H1 (cell line): Measurements from ENCODE around the gene IL18RAP. TPM values are rescaled to one million over a fixed set of nuclear protein-coding genes. Genes with fewer than 3 reads are reported as not detected.

ENCODE experiments used
- CTCF ChIA-PET: fragments of 300-600 bp; sonication (Branson Sonifier 250); formaldehyde crosslinking; loops from one replicate; lab custom pipeline; 2021; ENCODE audit not compliant: partially characterized antibody; lab: Charles Lee
- POLR2A ChIA-PET: fragments of 300-600 bp; sonication (Branson Sonifier 250); formaldehyde crosslinking; loops from one replicate; lab custom pipeline; 2021; ENCODE audit warnings: inconsistent platforms; ENCODE audit not compliant: partially characterized antibody; lab: Charles Lee
- DNase-seq, 2 experiments: peaks; one replicate each; pipeline versions ENCODE4 v3.0.0 to v3.0.0-alpha.2; 2010 to 2022; ENCODE audit warnings: low spot score in 2 of 2, low read depth in 1 of 2, mixed read lengths in 1 of 2
- FAIRE-seq: peaks from 2 replicates; lab custom pipeline; 2011; peaks lifted over from hg19 to GRCh38; lab: Jason Lieb, UNC
- H2AFZ ChIP-seq: 2 replicates; pipeline ENCODE4 v1.8.1; 2012; ENCODE audit warnings: low read length, inconsistent platforms
- H2AK5ac ChIP-seq: 2 replicates; pipeline ENCODE4 v1.6.1; 2013; ENCODE audit warnings: low read depth, low read length
- H2BK120ac ChIP-seq: replicated peaks from 2 replicates; pipeline ENCODE3; 2013; ENCODE audit warnings: low read depth, low read length, inconsistent platforms
- H2BK12ac ChIP-seq: 2 replicates; pipeline ENCODE4 v1.6.1; 2013; ENCODE audit warnings: low read depth, low read length
- H2BK15ac ChIP-seq: 2 replicates; pipeline ENCODE4 v1.6.1; 2013; ENCODE audit warnings: low read length
- H2BK20ac ChIP-seq: 2 replicates; pipeline ENCODE4 v1.6.1; 2013; ENCODE audit warnings: low read length
- H2BK5ac ChIP-seq: 2 replicates; pipeline ENCODE4 v1.6.1; 2013; ENCODE audit warnings: low read depth, low read length
- H3K14ac ChIP-seq: 2 replicates; pipeline ENCODE4 v1.6.1; 2013; ENCODE audit warnings: inconsistent platforms; ENCODE audit not compliant: insufficient read length
- H3K18ac ChIP-seq: 2 replicates; pipeline ENCODE4 v1.6.1; 2013; ENCODE audit warnings: low read length; ENCODE audit errors: extremely low read depth
- H3K23ac ChIP-seq: 2 replicates; pipeline ENCODE4 v1.6.1; 2013; ENCODE audit warnings: inconsistent platforms; ENCODE audit not compliant: insufficient read length
- H3K23me2 ChIP-seq: 2 replicates; pipeline ENCODE4 v1.6.1; 2013; ENCODE audit warnings: low read depth, low read length
- H3K27ac ChIP-seq: 2 replicates; pipeline ENCODE4 v1.6.1; 2011; ENCODE audit warnings: low read depth, low read length, inconsistent platforms
- H3K27me3 ChIP-seq, 4 experiments: replicated peaks in 1 of 4; 1 replicate in 1 of 4; 2 replicates in 3 of 4; pipeline versions ENCODE4 v1.6.1 to v1.8.1; 2011 to 2013; ENCODE audit warnings: low read length in 3 of 4, mild to moderate bottlenecking in 3 of 4, inconsistent platforms in 2 of 4, mixed read lengths in 2 of 4, moderate library complexity in 1 of 4; ENCODE audit not compliant: control insufficient read depth in 3 of 4, insufficient read depth in 3 of 4; ENCODE audit errors: extremely low read depth in 1 of 4
- H3K36me3 ChIP-seq, 4 experiments: 2 replicates each; pipeline versions ENCODE4 v1.6.1 to v1.8.1; 2011 to 2013; ENCODE audit warnings: mild to moderate bottlenecking in 4 of 4, low read length in 3 of 4, moderate library complexity in 2 of 4, control low read depth in 1 of 4, inconsistent platforms in 1 of 4; ENCODE audit not compliant: insufficient read depth in 4 of 4, control insufficient read depth in 2 of 4
- H3K4ac ChIP-seq: replicated peaks from 2 replicates; pipeline ENCODE3; 2013; ENCODE audit warnings: low read length, low read depth, mixed read lengths, inconsistent platforms; ENCODE audit not compliant: insufficient read length
- H3K4me1 ChIP-seq, 4 experiments: replicated peaks in 1 of 4; 1 replicate in 1 of 4; 2 replicates in 3 of 4; pipeline versions ENCODE4 v1.6.1 to v1.8.1; 2011 to 2013; ENCODE audit warnings: low read length in 3 of 4, inconsistent platforms in 2 of 4, mixed read lengths in 1 of 4; ENCODE audit not compliant: insufficient read depth in 4 of 4, control insufficient read depth in 3 of 4
- H3K4me2 ChIP-seq, 2 experiments: 2 replicates each; pipeline versions ENCODE4 v1.6.1 to v1.8.1; 2011 to 2013; ENCODE audit warnings: low read depth in 2 of 2, low read length in 2 of 2, control low read depth in 1 of 2, inconsistent platforms in 1 of 2, mild to moderate bottlenecking in 1 of 2; ENCODE audit not compliant: insufficient read depth in 1 of 2
- H3K4me3 ChIP-seq, 4 experiments: fragments of 200-600, 300-600 bp in 1 of 4; sonication (generic), shearing (Covaris generic), sonication (Bioruptor Twin) in 1 of 4; 2 replicates each; pipeline versions ENCODE4 v1.5.1 to v1.8.1; 2011 to 2016; ENCODE audit warnings: low read length in 4 of 4, low read depth in 3 of 4, control low read depth in 2 of 4, inconsistent platforms in 2 of 4, mild to moderate bottlenecking in 2 of 4, mixed read lengths in 1 of 4, moderate library complexity in 1 of 4; ENCODE audit not compliant: insufficient read depth in 2 of 4; ENCODE audit errors: extremely low read depth in 1 of 4
- H3K56ac ChIP-seq: replicated peaks from 2 replicates; pipeline ENCODE3; 2013; ENCODE audit warnings: low read depth, mild to moderate bottlenecking, mixed read lengths, low read length, inconsistent platforms; ENCODE audit not compliant: insufficient read length
- H3K79me1 ChIP-seq: 2 replicates; pipeline ENCODE4 v1.6.1; 2013; ENCODE audit warnings: low read depth, low read length, control low read depth
- H3K79me2 ChIP-seq, 2 experiments: 2 replicates each; pipeline versions ENCODE4 v1.6.1 to v1.8.1; 2012 to 2013; ENCODE audit warnings: low read length in 2 of 2, mild to moderate bottlenecking in 2 of 2, inconsistent platforms in 1 of 2; ENCODE audit not compliant: insufficient read depth in 2 of 2, control insufficient read depth in 1 of 2
- H3K9ac ChIP-seq, 4 experiments: replicated peaks in 1 of 4; 1 replicate in 1 of 4; 2 replicates in 3 of 4; pipeline versions ENCODE4 v1.6.1 to v1.8.1; 2011 to 2013; ENCODE audit warnings: low read depth in 3 of 4, low read length in 3 of 4, control low read depth in 2 of 4, mild to moderate bottlenecking in 2 of 4, moderate library complexity in 2 of 4, inconsistent platforms in 1 of 4; ENCODE audit errors: extremely low read depth in 1 of 4
- H3K9me3 ChIP-seq, 2 experiments: 2 replicates each; pipeline versions ENCODE4 v1.6.1 to v1.8.1; 2012 to 2013; ENCODE audit warnings: mild to moderate bottlenecking in 2 of 2, moderate library complexity in 2 of 2, control low read depth in 1 of 2, inconsistent platforms in 1 of 2, low read depth in 1 of 2, low read length in 1 of 2, mixed read lengths in 1 of 2; ENCODE audit not compliant: insufficient read depth in 2 of 2
- H4K20me1 ChIP-seq, 2 experiments: replicated peaks in 1 of 2; 2 replicates each; pipeline versions ENCODE3 to v1.8.1; 2011 to 2013; ENCODE audit warnings: inconsistent platforms in 2 of 2, low read length in 2 of 2, mild to moderate bottlenecking in 1 of 2; ENCODE audit not compliant: insufficient read depth in 2 of 2, control insufficient read depth in 1 of 2
- H4K5ac ChIP-seq: 2 replicates; pipeline ENCODE4 v1.6.1; 2013; ENCODE audit warnings: low read length, low read depth, mixed read lengths, inconsistent platforms; ENCODE audit not compliant: insufficient read length
- H4K8ac ChIP-seq: 2 replicates; pipeline ENCODE4 v1.8.0; 2013; ENCODE audit warnings: mild to moderate bottlenecking, moderate library complexity, low read length, inconsistent platforms; ENCODE audit not compliant: insufficient read depth; ENCODE audit errors: extremely low read depth
- H4K91ac ChIP-seq: replicated peaks from 2 replicates; pipeline ENCODE3; 2013; ENCODE audit warnings: low read length, mixed read lengths, inconsistent platforms; ENCODE audit not compliant: insufficient read length
- CBX5 ChIP-seq: fragments of 300-800, 300-1000 bp; sonication (generic); IDR thresholded peaks from 2 replicates; pipeline ENCODE4 v1.7.1; 2016; ENCODE audit warnings: antibody characterized with exemption, low read length, low read depth
- CEBPB ChIP-seq: IDR thresholded peaks from 2 replicates; pipeline ENCODE4 v1.6.1; 2012; ENCODE audit warnings: low read depth, low read length
- CTCF ChIP-seq, 3 experiments: IDR thresholded peaks; 1 replicate in 2 of 3; 2 replicates in 1 of 3; pipeline versions ENCODE4 v1.5.1 to v1.6.1; 2011; ENCODE audit warnings: low read length in 3 of 3, mild to moderate bottlenecking in 3 of 3, inconsistent platforms in 2 of 3, low read depth in 1 of 3, moderate library complexity in 1 of 3; ENCODE audit not compliant: insufficient read depth in 1 of 3; ENCODE audit errors: control extremely low read depth in 1 of 3
- JUN ChIP-seq: IDR thresholded peaks from 2 replicates; pipeline ENCODE4 v1.6.1; 2011; ENCODE audit warnings: low read depth, mild to moderate bottlenecking, improper control_type of control experiment, low read length
- NANOG ChIP-seq: IDR thresholded peaks from 2 replicates; pipeline ENCODE4 v1.6.1; 2011; ENCODE audit warnings: low read length, low read depth, mild to moderate bottlenecking, inconsistent platforms; ENCODE audit not compliant: insufficient read depth, poor library complexity, severe bottlenecking
- POLR2A ChIP-seq, 2 experiments: IDR thresholded peaks; 1 replicate in 1 of 2; 2 replicates in 1 of 2; pipeline ENCODE4 v1.6.1; 2011; ENCODE audit warnings: low read depth in 2 of 2, low read length in 2 of 2, mild to moderate bottlenecking in 2 of 2; ENCODE audit errors: control extremely low read depth in 1 of 2
- POU5F1 ChIP-seq: IDR thresholded peaks from 2 replicates; pipeline ENCODE4 v1.6.1; 2011; ENCODE audit warnings: low read depth, mild to moderate bottlenecking, low read length, moderate library complexity
- RAD21 ChIP-seq, 2 experiments: IDR thresholded peaks in 1 of 2; conservative IDR thresholded peaks in 1 of 2; 2 replicates each; pipeline ENCODE4 v1.6.1; 2011; ENCODE audit warnings: low read depth in 2 of 2, low read length in 2 of 2, improper control_type of control experiment in 1 of 2, inconsistent platforms in 1 of 2, mild to moderate bottlenecking in 1 of 2, moderate library complexity in 1 of 2
- RXRA ChIP-seq: IDR thresholded peaks from 2 replicates; pipeline ENCODE4 v1.6.1; 2011; ENCODE audit warnings: low read depth, mild to moderate bottlenecking, low read length, moderate library complexity; ENCODE audit not compliant: insufficient read depth
- SIX5 ChIP-seq: IDR thresholded peaks from 2 replicates; pipeline ENCODE4 v1.6.1; 2011; ENCODE audit warnings: mild to moderate bottlenecking, low read depth, low read length
- SP2 ChIP-seq: IDR thresholded peaks from 2 replicates; pipeline ENCODE4 v1.6.1; 2012; ENCODE audit warnings: mild to moderate bottlenecking, low read length, inconsistent platforms
- SUZ12 ChIP-seq: fragments of 200-600 bp; sonication (generic); IDR thresholded peaks from 2 replicates; pipeline ENCODE4 v1.6.1; 2012; ENCODE audit warnings: mild to moderate bottlenecking, inconsistent platforms, low read length, moderate library complexity, mixed read lengths
- WGBS, 2 experiments: shearing (Covaris generic) in 1 of 2; methylation state at CpG; one replicate each; pipeline versions ENCODE4 v1.1.6 to v1.1.7; 2013 to 2015; ENCODE audit warnings: low lambda C conversion rate in 2 of 2, mixed read lengths in 2 of 2, inconsistent platforms in 1 of 2, low coverage in 1 of 2, missing lambda C conversion rate in 1 of 2; ENCODE audit not compliant: insufficient replicate concordance in 2 of 2, insufficient coverage in 1 of 2, insufficient read length in 1 of 2; ENCODE audit errors: extremely low coverage in 1 of 2, missing lambda C conversion rate in 1 of 2; 5-methylcytosine and 5-hydroxymethylcytosine counted together
- polyA plus RNA-seq, 7 experiments: library from polyadenylated mRNA; depleted of rRNA in 3 of 7; stranded (reverse) in 5 of 7; unstranded in 2 of 7; fragments of >200 nt in 5 of 7; fragments of 200-250 nt in 2 of 7; gene quantifications; 1 replicate in 5 of 7; 2 replicates in 1 of 7; 4 replicates in 1 of 7; pipeline versions ENCODE4 v1.2.1 to v1.2.3, GENCODE V29; 2011 to 2013; ENCODE audit warnings: missing spikeins in 2 of 7, mixed read lengths in 2 of 7
- total RNA-seq: library from RNA; stranded (reverse); fragmentation: NEBNext Ultra II Directional; extraction: Animal tissue kit (Norgen Biotek cat#: 25700); gene quantifications from 2 replicates; pipeline ENCODE4 v1.2.1, GENCODE V29; 2021

The IL18RAP gene
- total and polyA plus RNA-seq, 2 of the 8 experiments (the other 6 are each of a cell fraction or from before 2014, with no cell fraction given), result not detected

- H3K18ac ChIP-seq, result no peak overlapping the region
- no peaks in the 10 kb centered on the region for H3K4me1 ChIP-seq
- no peak overlapping the region for H3K23ac ChIP-seq
- H3K27ac ChIP-seq, result no peak overlapping the region
- H2BK12ac ChIP-seq, result no peak overlapping the region
- no peaks in the 10 kb centered on the region for H3K9me3 ChIP-seq
- H3K4me2 ChIP-seq, result no peak overlapping the region
- no peaks in the 10 kb centered on the region for H4K20me1 ChIP-seq
- H2BK15ac ChIP-seq, result no peak overlapping the region
- no peak for FAIRE-seq
- no peak for DNase-seq
- H3K79me1 ChIP-seq, result no peaks in the 10 kb centered on the region
- 60% methylated on average over 2 of the region's 2 CpGs; no CpG with 5 or more reads in 1 of the 2 experiments for WGBS, 2 experiments
- H4K8ac ChIP-seq, result no peak overlapping the region
- H3K27me3 ChIP-seq, result no peaks in the 10 kb centered on the region
- H2AK5ac ChIP-seq, result no peak overlapping the region
- no peak overlapping the region for H4K5ac ChIP-seq
- no peak overlapping the region for H3K4me3 ChIP-seq
- no peaks in the 10 kb centered on the region for H3K36me3 ChIP-seq
- no peak overlapping the region for H3K9ac ChIP-seq
- no peaks in the 10 kb centered on the region for H3K79me2 ChIP-seq
- H3K14ac ChIP-seq, result no peak overlapping the region
- ChIA-PET CTCF (interaction anchor here (0.6 to 3.5 kb wide), 21 partner anchors 8 to 568 kb away, joined by 3 to 11 read pairs (median 4); partner anchors contain the start of gene SLC9A4), POLR2A (no interaction called here)
- no peak overlapping the region for H2BK20ac ChIP-seq
- no peak overlapping the region for H2BK120ac ChIP-seq
- no peak overlapping the region for H2BK5ac ChIP-seq
- H4K91ac ChIP-seq, result no peak overlapping the region
- no peak overlapping the region for H3K56ac ChIP-seq
- no peak overlapping the region for H2AFZ ChIP-seq
- no peaks in the 10 kb centered on the region for H3K23me2 ChIP-seq
- H3K4ac ChIP-seq, result no peak overlapping the region
- TF ChIP-seq RAD21 (IDR thresholded peaks at IDR 0.05 in 1 of 2, conservative IDR thresholded peaks at IDR 0.05 in 1 of 2; ENCODE audit: low read depth in 2 of 2, low read length in 2 of 2) (peak; percentile 49 to 63; a peak in 3 of 4 replicates), POLR2A (IDR thresholded peaks at IDR 0.05; ENCODE audit: control extremely low read depth in 1 of 2, low read depth in 2 of 2, low read length in 2 of 2) (no peak), SIX5 (no peak), POU5F1 (no peak), JUN (no peak), NANOG (no peak), CBX5 (no peak), CTCF (IDR thresholded peaks at IDR 0.05; ENCODE audit: control extremely low read depth in 1 of 3, insufficient read depth in 1 of 3, low read depth in 1 of 3, low read length in 3 of 3) (peak in 2 of 3 experiments; percentile 2 to 42; a peak in 2 of 4 replicates), SP2 (no peak), CEBPB (no peak), SUZ12 (no peak), RXRA (no peak)
These were observed 29.0 kb downstream of the IL18RAP start for GRCh38 chr2:102451968-102452367.
